HUES64 (cell line): ENCODE results near the gene SIM1.
A peak's percentile ranks its signal among the peaks of the same experiment; 100 is the strongest.

Experiments
- H3K27ac ChIP-seq: 2 replicates; pipeline ENCODE4 v1.7.0; 2013; ENCODE audit warnings: low read depth, low read length, inconsistent platforms
- H3K27me3 ChIP-seq: 2 replicates; pipeline ENCODE4 v1.6.1; 2013; ENCODE audit warnings: mild to moderate bottlenecking, low read length; ENCODE audit not compliant: insufficient read depth
- H3K36me3 ChIP-seq: 2 replicates; pipeline ENCODE4 v1.6.1; 2013; ENCODE audit warnings: mild to moderate bottlenecking, low read length; ENCODE audit not compliant: insufficient read depth
- H3K4me1 ChIP-seq: 2 replicates; pipeline ENCODE4 v1.6.1; 2013; ENCODE audit warnings: mild to moderate bottlenecking, low read length, moderate library complexity; ENCODE audit not compliant: insufficient read depth
- H3K4me3 ChIP-seq: 2 replicates; pipeline ENCODE4 v1.5.1; 2013; ENCODE audit warnings: mild to moderate bottlenecking, low read length, moderate library complexity
- H3K9ac ChIP-seq: 2 replicates; pipeline ENCODE4 v1.6.1; 2013; ENCODE audit warnings: mild to moderate bottlenecking, low read depth, low read length
- H3K9me3 ChIP-seq: 2 replicates; pipeline ENCODE4 v1.6.1; 2013; ENCODE audit warnings: low read depth, low read length; ENCODE audit not compliant: insufficient read depth
- WGBS: fragments of 150-250, 120-280 bp; methylation state at CpG from one replicate; pipeline ENCODE4 v1.1.7; 2013; ENCODE audit warnings: missing lambda C conversion rate; 5-methylcytosine and 5-hydroxymethylcytosine counted together

Gene SIM1

DNA sequence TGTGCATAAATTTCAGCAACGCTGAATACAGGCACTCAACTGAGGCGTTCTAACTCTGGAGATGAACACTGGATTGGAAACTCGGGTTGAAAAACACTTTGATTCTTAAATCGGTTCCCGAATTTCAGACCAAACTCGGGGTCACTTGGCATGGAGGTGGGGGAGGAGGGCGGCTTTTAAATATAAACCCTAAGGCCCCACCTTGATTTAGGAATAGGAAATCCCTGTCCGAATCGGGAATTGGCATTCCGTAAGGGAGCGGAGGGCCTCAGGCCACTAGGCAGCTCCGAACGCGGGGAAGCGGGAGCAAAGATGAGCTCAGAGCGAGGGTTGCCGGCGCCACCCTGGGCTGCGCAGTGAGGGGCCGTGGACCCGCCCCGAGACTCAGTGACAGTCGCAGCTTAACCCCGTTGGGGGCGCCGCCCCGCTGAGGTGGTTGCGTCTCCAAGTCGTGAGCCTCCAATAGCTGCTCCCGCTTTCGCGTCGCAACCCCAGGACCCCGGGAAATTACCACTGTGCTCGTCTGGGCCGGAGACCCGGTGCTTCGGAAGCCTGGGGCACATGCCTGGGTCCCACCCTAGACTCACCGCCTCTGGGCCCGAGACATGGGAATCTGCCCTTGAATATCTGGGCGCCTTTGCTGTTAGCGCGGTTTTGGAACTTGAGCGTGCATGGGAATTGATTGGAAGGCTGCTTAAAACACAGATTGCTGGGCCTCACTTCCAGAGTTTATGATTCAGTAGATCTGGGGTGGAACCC lies 4.6 kb upstream of the SIM1 start:
- no peak overlapping the region for H3K27ac ChIP-seq
- H3K4me1 ChIP-seq: peaks cover 19% of the 10 kb centered on the region; the same call in 1 of the 2 replicates
- H3K4me3 ChIP-seq: no peak overlapping the region
- peaks cover 100% of the 10 kb centered on the region for H3K27me3 ChIP-seq
- no peak overlapping the region for H3K9ac ChIP-seq
- WGBS: 5% methylated on average over 44 of the region's 44 CpGs
- H3K9me3 ChIP-seq: no peaks in the 10 kb centered on the region
- H3K36me3 ChIP-seq: no peaks in the 10 kb centered on the region

DNA sequence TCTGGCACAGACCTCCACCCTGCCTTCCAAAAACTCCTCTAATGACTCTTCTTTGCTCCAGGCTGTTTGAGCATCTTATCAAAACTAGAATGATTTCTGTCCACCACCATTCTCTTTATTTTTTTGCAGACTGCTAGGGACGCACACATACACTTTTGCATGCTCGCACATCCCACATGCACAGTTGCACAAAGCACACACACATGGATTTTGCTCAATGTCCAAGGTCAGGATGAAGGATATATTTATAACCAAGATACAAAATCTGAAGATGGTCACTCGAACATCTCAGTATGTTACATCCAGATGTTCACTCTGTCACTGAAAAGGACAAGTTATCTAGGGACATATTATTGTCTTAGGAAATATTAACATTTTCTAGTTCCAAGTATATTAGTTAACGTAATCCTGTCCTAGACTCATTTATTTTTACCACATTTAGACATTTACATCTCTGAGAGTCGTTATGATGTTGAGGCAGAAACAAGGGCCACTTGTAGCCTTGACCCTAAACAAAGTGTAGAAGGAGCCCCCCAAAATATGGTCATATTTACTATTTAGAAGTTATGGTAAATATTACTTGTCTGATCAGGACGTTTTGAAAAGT lies 3.4 kb upstream of the SIM1 start:
- H3K4me1 ChIP-seq: peaks cover 25% of the 10 kb centered on the region; the same call in 1 of the 2 replicates
- no peaks in the 10 kb centered on the region for H3K36me3 ChIP-seq
- peaks cover 100% of the 10 kb centered on the region for H3K27me3 ChIP-seq
- no peak overlapping the region for H3K9ac ChIP-seq
- H3K27ac ChIP-seq: no peak overlapping the region
- H3K9me3 ChIP-seq: no peaks in the 10 kb centered on the region
- no peak overlapping the region for H3K4me3 ChIP-seq
- 54% methylated on average over 2 of the region's 6 CpGs for WGBS

DNA sequence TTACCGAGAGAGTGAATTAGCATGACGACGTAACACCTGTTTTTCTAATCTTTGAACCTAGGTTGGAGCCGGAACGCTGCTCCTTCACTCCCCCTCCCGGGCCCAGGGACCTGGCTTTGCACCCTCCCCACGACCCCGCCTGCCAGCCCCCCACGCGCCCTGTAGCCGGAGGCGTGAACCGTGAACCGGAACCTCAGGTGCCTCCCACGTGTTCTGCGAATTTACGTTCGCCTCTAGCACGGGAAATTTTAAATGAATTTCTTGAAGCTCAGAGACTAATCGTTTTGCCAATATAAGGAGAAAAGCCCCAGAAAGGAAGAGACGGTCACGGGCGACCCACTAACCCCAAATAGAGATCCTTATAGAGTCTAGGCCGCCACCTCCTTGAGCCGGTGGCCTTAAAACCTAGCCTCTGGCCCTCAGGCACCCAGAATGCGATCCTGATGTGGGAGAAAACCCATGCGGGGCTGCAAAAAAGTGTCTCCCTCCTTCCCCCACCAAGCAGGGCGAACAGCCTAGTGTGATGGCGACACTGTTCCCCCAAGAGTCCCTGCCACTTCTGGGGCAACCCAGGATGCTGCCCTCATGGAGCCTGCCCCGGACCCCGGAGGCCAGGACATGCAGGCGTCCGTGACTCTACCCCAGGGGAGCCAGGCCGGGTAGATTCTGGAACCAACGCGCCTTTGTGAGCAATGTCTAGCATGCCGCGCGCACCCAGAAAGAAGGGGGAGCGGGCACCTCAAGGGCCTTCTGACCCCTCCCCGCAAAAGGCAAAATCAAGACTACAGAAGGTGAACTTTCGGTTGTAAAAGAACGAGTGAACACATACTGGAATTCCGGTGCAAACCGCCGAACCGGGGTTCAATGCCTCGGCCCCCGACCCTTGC lies 2.7 kb upstream of the SIM1 start:
- H3K27me3 ChIP-seq: peaks cover 100% of the 10 kb centered on the region
- no peaks in the 10 kb centered on the region for H3K36me3 ChIP-seq
- H3K9ac ChIP-seq: no peak overlapping the region
- H3K4me1 ChIP-seq: peaks cover 32% of the 10 kb centered on the region
- no peak overlapping the region for H3K27ac ChIP-seq
- 3% methylated on average over 49 of the region's 49 CpGs for WGBS
- H3K9me3 ChIP-seq: no peaks in the 10 kb centered on the region
- H3K4me3 ChIP-seq: no peak overlapping the region

DNA sequence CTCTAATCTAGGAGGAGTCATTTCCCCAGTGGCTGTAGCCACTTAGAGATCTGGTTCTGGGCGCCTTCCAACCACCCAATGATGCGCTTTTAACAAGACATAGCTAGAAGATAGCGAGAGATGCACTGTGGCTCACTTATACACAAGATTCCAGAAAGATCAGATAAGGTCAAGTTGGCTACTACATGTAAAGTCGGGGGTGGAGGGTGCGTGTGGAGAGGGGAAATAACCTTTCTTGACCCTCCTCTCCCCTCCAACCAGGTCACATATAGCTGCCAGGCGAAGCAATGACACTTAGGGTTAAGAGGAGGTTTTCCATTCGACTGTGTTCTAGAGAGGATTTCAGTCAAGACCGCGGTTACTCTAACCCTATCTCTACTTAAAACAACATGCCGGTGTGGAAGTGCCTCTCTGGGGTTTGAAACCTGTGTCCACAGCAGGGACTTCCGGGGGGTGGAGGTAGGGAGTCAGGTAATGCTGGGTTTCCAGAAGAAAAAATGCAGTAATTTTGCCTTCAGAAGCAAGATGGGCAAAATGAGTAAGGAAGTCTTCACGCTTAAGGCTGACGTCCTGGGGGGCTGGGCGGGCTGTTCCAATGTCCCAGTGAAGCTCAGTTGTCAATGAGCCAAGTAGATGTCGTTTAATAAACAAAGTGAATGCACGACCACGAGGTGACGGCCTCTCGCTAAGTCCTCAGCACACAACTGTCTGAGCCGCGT lies 1.8 kb upstream of the SIM1 start:
- WGBS: 2% methylated on average over 15 of the region's 21 CpGs
- H3K36me3 ChIP-seq: no peaks in the 10 kb centered on the region
- peaks cover 100% of the 10 kb centered on the region for H3K27me3 ChIP-seq
- no peaks in the 10 kb centered on the region for H3K9me3 ChIP-seq
- H3K27ac ChIP-seq: no peak overlapping the region
- peaks cover 40% of the 10 kb centered on the region for H3K4me1 ChIP-seq
- H3K9ac ChIP-seq: no peak overlapping the region
- H3K4me3 ChIP-seq: no peak overlapping the region

DNA sequence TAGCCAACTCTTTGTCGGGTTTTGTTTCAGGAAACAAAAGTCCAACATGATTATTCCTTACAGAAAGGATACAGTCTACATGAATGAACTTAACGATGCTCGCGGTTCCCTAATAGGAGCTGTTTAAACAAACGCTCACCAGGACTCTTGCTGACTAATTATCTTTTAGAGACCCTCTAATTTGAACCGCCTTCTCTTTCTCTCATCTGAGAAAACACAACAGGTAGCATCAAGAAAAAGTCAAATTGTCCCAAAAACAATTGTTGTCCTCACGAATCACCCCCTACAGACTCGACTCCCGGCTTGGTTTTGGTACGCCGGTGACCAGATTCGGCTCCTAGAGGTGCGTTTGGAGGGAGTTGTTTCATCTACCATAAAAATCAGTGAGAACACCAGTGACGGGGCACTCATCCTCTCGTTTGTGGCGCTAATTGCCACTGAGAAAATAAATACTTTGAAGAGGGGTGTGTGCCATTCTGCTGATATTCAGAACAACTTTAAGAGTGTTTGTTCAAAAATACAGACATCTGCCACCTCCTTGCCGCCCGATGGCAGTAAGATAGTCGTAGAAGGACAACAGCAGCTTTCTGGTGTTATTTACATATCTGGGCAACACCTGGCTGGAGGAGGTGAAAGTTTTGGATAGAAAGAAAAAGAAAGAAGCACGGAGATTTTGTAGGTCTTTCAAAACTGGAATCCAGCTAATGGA lies 1.1 kb upstream of the SIM1 start:
- whole genome bisulfite sequencing: 2% methylated on average over 20 of the region's 20 CpGs
- Histone ChIP-seq H3K27me3 (peaks cover 100% of the 10 kb centered on the region), H3K9ac (no peak overlapping the region), H3K36me3 (no peaks in the 10 kb centered on the region), H3K9me3 (no peaks in the 10 kb centered on the region), H3K4me1 (peaks cover 43% of the 10 kb centered on the region), H3K27ac (no peak overlapping the region), H3K4me3 (no peak overlapping the region)

DNA sequence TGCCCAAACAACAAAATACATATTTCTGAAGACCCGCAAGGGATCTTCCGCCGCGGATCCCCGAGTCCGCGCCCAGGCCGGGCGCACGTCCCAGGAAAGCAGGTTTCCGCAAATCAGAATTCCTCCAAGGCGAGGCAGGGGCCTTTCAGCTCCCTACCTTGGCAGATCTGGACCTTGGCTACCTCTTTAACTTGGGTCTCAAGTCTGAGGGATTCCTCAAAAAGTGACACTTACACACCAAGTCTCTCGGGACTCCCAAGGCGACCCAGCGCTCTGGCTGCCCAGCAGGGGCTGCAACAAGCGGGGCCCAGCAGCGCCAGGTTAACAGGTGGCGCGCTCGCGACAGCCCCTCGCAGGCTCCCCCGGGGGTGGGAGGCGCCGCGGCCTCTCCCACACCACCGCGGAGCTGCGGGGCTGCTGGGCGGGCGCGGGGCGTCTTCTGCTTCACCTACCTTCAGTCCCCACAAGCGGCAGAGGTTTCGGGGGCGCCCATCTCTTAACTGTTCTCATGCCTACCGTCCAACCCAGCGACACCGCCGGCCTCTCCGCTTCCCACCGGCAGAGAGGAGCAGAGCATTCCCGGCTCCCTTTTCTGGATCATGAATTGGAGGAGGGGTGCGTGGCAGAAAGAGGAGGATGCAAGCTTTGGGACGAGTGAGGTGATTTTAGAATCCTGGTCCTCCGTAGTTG lies 414 bp downstream of the SIM1 start:
- Histone ChIP-seq H3K27ac (no peak overlapping the region), H3K4me3 (peak overlapping the region; percentile 48), H3K9me3 (no peaks in the 10 kb centered on the region), H3K4me1 (peaks cover 46% of the 10 kb centered on the region), H3K36me3 (no peaks in the 10 kb centered on the region), H3K27me3 (peaks cover 100% of the 10 kb centered on the region), H3K9ac (no peak overlapping the region)
- WGBS: under 1% methylated on average over 45 of the region's 46 CpGs

DNA sequence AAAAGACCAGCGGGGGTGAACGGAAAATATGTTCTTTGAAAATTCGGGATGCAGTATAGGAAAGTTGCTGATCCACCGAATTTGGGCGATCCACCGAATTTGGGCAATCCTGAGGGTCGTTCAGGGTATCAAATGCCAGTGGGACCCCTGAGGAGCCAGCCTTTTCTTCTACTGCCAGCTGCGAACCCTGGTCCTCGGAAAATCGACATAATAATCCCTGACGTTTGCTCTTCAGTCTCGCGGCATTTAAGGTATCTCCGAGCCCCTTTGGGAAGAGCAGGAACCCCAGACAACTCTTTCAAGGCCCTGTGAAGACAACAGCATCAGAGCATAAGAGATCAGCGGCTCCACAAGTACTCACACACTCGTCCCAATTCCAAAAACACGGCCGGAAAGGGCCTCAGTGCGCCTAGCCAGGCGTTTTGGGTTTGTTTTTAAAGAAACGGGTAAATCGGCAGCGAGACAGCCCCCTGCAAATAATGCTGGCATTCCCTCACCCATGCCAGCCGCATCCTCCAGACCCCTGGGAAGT lies 1.0 kb downstream of the SIM1 start:
- H3K27ac ChIP-seq: no peak overlapping the region
- peaks cover 100% of the 10 kb centered on the region for H3K27me3 ChIP-seq
- H3K9me3 ChIP-seq: no peaks in the 10 kb centered on the region
- H3K36me3 ChIP-seq: no peaks in the 10 kb centered on the region
- H3K4me1 ChIP-seq: peaks cover 47% of the 10 kb centered on the region
- no peak overlapping the region for H3K9ac ChIP-seq
- H3K4me3 ChIP-seq: peak overlapping the region; percentile 48; the same call in 1 of the 2 replicates
- under 1% methylated on average over 24 of the region's 24 CpGs for WGBS

DNA sequence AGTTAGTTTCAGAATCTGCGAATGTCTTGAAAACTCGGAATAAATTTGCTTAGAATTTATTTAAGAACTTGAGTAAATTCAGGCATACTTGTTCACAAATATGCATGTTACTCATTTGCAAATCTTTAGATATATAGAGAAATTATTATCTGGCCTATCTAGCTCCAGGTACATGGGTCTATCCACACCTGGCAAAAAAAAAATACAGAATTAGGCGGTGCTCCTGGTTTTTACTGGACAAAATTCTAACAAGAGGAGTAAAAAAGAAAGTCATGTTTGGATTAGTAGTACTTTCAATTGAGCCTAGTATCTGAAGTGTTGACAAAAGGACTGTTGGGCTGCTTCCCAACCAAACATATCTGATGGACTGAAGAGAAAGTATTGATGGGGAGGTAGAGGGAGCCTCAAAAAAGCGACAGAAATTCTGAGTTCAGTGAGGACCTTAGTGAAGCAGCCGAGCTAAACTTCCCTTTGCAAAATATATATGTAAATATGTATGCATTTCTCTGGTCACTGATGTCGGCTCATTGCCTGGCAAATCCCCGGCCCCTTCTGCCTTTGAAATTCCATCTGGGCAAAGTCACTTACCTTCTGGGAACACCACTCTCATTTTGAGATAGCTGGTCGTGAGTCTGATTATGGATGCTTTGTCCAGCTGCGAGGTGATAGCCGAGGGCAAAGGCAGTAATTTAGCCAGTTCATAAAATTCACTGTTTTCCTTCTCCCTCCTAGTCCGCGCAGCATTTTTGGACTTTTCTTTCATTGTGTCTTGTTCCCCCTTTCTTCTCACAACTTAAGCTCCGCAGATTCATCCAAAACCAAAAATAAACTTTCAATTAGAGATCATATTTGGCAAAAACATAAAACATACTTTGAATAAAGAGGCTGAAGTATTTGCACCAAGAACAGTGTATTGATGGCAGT lies 1.8 kb downstream of the SIM1 start:
- H3K36me3 ChIP-seq: no peaks in the 10 kb centered on the region
- no peaks in the 10 kb centered on the region for H3K9me3 ChIP-seq
- H3K27ac ChIP-seq: no peak overlapping the region
- no peak overlapping the region for H3K4me3 ChIP-seq
- 2% methylated on average over 13 of the region's 13 CpGs for WGBS
- peaks cover 54% of the 10 kb centered on the region for H3K4me1 ChIP-seq
- no peak overlapping the region for H3K9ac ChIP-seq
- peaks cover 100% of the 10 kb centered on the region for H3K27me3 ChIP-seq

DNA sequence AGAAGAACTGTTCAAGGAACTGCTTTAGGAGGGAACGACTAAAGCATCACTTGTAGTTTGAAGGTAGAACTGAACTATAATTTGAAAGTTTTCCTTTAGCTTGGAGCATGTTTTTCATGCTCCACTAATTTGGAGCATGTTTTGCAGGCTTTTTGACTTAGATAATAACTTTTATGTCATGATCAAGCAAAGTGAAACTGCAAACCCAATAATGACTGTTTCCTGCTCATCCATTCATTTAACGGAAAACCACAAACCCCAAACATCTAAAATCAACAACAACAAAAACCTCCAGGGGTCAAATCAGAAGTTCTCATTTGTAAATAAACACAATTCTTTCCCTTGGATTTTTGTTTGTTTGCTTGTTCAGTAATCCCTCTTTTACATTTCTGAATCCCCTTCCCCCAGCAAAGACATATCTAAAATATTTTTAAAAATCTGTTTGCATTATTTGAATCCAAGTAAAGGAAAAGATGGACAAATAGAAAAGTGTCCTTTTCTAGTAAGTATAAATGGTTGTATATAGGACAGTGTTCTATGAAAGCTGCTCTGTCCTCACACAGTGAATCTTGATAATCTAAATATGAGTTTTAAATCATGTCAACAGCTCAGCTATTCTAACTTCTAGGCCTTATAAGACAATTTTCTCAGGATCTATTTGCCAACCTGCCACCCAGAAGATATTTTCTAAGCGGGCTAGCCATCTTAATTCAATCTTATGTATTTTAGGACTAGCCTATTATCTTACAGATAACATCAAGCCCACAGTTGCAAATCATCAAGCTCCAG lies 2.6 kb downstream of the SIM1 start:
- H3K36me3 ChIP-seq: no peaks in the 10 kb centered on the region
- H3K27me3 ChIP-seq: peaks cover 100% of the 10 kb centered on the region
- no peaks in the 10 kb centered on the region for H3K9me3 ChIP-seq
- no peak overlapping the region for H3K9ac ChIP-seq
- WGBS: 4% methylated on average over 3 of the region's 3 CpGs
- H3K4me3 ChIP-seq: no peak overlapping the region
- peaks cover 52% of the 10 kb centered on the region for H3K4me1 ChIP-seq
- no peak overlapping the region for H3K27ac ChIP-seq
